ENCODE data around the gene PLCZ1. TPM values are rescaled to one million over a fixed set of nuclear protein-coding genes. Genes with fewer than 3 reads are reported as not detected.
"Not testable (repeated sequence)": the region's sequence is repeated elsewhere in the genome, so short reads cannot be mapped to it uniquely, and the experiment has no call there.

Gene PLCZ1
- total RNA-seq, 1 experiment from 2014 or later, result not detected

DNA sequence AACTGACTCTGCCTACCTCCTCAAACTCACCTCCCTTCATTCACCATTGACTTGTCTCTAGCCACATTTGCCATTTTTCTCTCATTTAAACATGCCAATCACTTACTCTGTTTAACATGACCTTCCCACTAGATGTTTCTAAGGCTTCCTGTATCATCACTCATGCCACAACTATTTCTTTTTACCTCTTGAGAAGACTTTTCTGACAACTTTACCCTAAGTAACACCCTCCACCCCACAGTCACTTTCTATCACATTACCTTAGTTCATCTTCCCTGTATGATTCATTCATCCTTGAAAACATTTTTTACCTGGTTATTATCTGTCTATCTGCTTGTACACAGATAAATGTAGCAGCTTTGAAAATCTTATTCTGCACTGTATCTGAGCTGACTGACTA lies 19.4 kb downstream of the PLCZ1 start:
- in situ Hi-C loops (cut with HindIII; ENCODE audit: low pct_unique_long_range_greater_than_20kb, low sequenced_read_pairs), result no loop called here
- DNase-seq (ENCODE audit: low read depth), result no peak

DNA sequence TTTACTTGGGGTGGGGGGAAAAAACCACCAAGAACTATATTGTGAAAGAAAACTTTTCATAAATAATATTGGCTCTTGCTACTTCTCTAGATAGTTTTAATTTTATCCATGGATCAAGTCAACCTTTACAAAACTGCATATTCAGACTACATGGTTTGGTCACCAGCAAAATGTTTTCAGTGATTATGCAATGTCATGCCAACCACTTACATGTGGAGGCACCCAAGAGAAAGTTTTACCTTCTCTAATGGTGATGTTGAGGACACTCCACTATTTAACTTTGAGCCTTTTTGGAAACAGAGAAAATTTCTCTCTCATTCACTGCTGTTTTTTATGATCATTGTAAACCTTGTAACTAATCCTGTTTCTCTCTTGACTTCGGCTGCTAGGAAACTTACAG lies 21.6 kb downstream of the PLCZ1 start:
- in situ Hi-C loops (cut with HindIII; ENCODE audit: low pct_unique_long_range_greater_than_20kb, low sequenced_read_pairs), result no loop called here
- DNase-seq (ENCODE audit: low read depth), result no peak

DNA sequence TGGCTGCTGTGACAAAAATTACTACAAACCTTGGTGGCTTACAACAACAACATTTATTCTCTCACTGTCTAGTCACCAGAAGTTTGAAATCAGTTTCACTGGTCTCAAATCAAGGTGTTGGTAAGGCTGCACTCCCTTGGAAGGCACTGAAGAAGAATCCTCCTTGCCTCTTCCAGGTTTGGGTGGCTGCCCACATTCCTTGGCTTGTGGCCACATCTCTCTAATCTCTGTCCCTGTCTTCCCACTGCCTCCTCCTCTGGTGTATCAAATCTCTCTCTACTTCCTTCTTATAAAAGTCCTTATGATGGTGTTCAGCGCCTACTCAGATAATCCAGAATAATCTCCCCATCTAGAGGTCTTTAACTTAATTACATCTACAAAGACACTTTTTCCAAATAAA lies 31.0 kb downstream of the PLCZ1 start:
- in situ Hi-C loops (cut with HindIII; ENCODE audit: low pct_unique_long_range_greater_than_20kb, low sequenced_read_pairs), result no loop called here
- DNase-seq (ENCODE audit: low read depth), result no peak

DNA sequence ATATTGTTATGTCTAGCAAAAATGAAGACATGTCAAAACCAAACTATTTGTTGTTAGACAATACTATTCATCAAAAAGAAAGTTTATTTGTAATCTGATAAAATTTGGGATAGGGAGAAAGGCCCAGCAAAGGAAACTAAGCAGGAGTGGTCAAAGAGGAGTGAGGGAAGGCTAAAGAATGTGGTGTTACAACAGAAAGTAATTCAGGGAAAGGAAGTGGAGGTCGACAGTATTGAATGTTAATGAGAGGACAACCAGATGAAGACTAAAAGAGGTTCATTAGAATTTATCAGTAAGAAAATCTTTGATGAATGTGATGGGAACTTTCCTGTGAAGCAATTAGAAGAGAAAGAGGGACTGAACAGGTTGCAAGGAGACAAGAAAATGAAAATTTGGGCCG lies 33.9 kb downstream of the PLCZ1 start:
- in situ Hi-C loops (cut with HindIII; ENCODE audit: low pct_unique_long_range_greater_than_20kb, low sequenced_read_pairs), result no loop called here
- no peak for DNase-seq (ENCODE audit: low read depth)

DNA sequence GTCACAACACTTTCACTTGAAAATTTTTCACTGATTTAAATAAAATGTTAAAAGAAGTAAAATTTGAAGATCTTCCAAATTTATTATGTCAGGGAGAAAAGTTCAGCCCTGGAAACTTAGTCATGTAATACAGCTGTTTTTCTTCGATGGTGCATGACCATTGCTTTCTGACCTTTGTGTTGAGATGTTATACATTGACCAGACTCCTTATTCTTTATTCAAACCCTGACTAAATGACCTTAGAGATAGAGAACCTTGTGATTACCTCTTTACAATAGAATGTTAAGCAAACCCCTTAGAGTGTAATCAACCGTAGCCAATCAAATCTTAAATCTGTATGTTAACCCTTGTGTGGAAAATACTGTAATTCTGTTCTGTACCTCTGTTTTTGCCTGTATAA lies 34.5 kb downstream of the PLCZ1 start:
- peak; percentile 82 for DNase-seq (ENCODE audit: low read depth)
- in situ Hi-C loops (cut with HindIII; ENCODE audit: low pct_unique_long_range_greater_than_20kb, low sequenced_read_pairs), result no loop called here

DNA sequence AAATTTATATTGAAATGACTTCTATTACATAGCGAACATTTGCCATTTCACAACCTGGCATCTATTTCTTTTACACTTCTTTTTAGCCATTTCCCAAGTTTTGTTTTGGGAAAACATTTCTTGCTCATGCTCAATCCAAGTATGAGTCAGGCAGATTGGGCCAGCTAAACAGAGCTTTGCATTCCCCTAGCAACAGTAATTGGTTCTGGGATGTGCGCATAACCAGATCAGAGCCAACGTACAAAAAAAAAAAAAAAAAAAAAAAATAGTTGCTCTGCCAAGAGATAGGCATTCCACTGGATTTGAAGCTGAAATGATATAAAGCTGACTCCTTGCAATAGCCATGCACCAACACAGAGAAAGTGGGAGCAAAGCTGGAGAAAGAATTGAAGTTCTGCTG lies 37.5 kb downstream of the PLCZ1 start:
- in situ Hi-C loops (cut with HindIII; ENCODE audit: low pct_unique_long_range_greater_than_20kb, low sequenced_read_pairs), result no loop called here
- DNase-seq (ENCODE audit: low read depth), result no peak

DNA sequence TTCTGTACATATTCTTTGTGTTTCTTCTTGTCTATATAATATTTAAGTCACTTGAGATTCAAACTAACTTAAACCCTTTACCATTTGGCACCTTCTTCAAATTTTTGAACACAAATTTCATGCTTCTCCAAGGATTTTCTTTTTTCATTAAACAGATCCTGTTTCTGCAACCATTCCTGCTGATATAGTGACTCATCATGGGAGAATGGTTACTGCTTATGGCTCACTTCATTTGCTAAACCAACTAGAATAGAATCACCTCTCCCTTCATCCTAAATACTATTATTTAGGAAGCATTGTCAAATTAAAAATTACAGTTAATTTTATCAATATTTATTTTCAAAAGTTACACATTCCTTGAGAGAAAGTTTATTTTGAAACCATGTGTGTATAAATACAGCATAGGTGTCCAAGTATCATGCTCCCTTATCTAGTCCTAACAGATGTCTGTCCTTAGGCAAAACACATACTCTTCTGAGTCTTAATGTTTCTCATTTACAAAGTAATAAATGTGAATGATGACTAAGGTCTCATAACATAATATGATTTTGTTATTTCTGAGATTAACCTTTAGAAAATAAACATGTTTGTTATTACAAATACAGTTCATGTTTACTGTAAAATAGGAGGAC lies 40.7 kb downstream of the PLCZ1 start:
- in situ Hi-C loops (cut with HindIII; ENCODE audit: low pct_unique_long_range_greater_than_20kb, low sequenced_read_pairs), result no loop called here
- peak; percentile 40 for DNase-seq (ENCODE audit: low read depth)

DNA sequence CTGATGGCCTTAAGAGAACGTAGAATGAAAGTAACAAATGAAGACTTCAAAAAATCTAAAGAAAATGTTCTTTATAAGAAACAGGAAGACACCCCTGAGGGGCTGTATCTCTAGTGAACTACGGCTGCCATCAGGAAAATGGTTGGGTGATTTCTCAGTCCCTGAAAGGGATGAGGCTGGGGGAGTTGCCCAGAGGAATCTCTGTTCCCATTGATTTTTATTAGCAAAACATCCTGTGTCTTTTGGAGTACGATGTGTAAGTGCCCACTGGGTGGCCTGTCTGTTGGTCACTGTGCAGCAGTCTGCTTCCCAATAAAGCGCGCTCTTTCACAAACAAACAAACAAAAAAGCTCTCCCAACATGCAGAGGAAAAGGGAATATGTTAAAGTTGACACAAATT lies 43.8 kb downstream of the PLCZ1 start:
- in situ Hi-C loops (cut with HindIII; ENCODE audit: low pct_unique_long_range_greater_than_20kb, low sequenced_read_pairs), result not testable (repeated sequence)

DNA sequence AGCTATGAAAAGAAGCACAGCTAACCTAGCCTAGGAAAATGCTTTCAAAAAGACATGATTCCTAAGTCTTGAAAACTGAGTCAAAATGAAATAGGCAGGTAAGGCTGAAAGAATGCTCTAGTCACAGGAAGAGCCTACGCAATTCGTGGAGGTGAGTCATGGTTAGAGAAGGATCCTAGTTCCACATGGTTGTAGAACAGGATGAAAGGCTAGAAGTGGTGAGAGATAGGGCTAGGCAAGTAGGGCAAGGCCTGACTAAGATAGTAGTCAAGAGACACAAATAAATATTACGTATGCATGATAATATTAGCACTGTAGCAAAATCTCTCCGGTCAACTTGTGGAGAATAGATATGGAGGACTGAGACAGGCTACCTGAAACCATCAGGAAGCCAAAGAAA lies 47.2 kb downstream of the PLCZ1 start:
- peak; percentile 40 for DNase-seq (ENCODE audit: low read depth)
- in situ Hi-C loops (cut with HindIII; ENCODE audit: low pct_unique_long_range_greater_than_20kb, low sequenced_read_pairs), result no loop called here

More for the DNA sequence above, 43.8 kb downstream of the PLCZ1 start:
- not testable (repeated sequence) for DNase-seq (ENCODE audit: low read depth)

DNA sequence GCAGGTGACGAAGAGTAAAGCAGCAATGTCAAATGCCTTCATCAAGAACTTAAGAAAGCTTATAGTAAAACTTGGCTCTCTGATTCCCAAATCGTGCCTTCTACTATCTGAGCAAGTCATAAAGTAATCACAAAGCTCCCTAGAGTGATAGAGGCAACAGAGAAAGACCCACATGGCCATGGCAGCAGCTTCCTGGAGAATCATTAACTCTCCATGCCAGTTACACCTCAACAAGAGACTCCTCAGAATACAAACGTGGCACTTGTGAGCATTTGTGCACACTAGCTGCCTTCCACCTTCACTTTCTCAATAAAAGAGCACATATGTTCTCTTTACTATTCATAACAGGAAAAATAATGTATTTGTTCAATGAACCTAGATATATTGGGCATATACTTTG lies 48.0 kb downstream of the PLCZ1 start:
- DNase-seq (ENCODE audit: low read depth), result no peak
- in situ Hi-C loops (cut with HindIII; ENCODE audit: low pct_unique_long_range_greater_than_20kb, low sequenced_read_pairs), result no loop called here

DNA sequence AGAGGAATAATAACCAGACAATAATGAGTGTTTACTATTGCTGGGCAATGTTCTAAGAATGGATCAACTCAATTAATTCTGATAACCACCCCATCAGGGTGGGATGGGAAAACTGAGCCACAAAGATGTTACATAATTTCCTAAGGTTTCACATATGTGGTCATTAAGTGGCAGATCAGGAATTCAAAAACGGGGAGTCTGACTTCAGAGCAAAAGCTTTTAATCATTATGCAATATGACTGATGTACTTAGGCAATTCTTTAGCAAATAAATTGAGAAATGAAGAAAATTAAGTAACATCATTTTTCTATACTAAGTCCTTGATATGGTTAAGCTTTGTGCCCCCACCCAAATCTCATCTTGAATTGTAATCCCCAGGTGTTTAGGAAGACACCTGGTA lies 53.4 kb downstream of the PLCZ1 start:
- in situ Hi-C loops (cut with HindIII; ENCODE audit: low pct_unique_long_range_greater_than_20kb, low sequenced_read_pairs), result no loop called here

DNA sequence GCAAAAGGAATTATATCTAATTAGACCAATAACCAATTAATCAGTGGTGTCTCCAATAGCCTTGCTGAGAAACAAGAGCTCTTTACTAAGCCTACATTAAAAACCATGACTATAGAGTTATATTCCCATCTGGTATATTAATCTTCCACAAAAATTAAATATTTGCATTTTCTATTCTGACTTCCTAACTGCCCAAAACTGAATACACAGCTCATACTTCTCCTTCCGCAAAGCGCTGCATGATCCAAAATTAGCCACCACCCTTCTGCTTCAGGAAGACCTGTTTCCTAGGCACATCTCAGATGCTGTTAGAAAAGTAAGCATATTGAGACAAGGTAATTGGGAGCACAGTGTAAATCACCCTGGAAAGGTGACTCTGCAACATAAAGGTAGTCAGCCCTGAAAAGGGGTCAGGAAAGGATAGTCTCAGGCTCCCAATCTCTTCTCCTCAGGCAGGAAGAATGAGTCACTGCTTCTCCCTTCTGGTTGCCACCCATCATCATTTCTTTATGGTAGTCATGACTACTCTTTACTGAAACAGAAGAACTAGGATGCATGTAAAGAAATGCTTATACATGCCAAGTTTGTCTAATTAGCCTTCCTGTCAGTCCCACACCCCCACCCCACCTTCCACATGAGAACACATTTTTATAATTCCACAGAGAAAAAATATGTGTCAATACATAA lies 54.3 kb downstream of the PLCZ1 start:
- peak; percentile 19 for DNase-seq (ENCODE audit: low read depth)
- in situ Hi-C loops (cut with HindIII; ENCODE audit: low pct_unique_long_range_greater_than_20kb, low sequenced_read_pairs), result no loop called here

More for the DNA sequence above, 53.4 kb downstream of the PLCZ1 start:
- DNase-seq (ENCODE audit: low read depth), result no peak

DNA sequence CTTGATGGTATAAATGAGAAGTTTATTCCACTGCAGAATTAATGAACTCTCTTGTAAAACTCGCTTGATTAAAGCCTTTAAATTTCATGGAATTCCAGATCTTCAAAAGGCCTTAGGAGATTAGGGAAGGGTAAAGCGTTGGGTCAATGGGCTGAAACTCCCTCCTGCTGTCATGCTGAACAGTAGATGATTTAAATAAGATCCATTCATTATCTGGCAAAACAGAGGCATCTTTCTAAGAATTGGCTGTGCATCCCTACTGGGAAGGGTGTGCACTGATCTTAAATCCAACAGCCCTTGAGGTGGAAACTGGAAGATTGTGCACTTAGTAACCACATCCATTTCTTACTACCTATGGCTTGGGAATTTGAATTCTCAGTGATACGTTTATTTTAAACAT lies 56.0 kb downstream of the PLCZ1 start:
- no peak for DNase-seq (ENCODE audit: low read depth)
- in situ Hi-C loops (cut with HindIII; ENCODE audit: low pct_unique_long_range_greater_than_20kb, low sequenced_read_pairs), result no loop called here

DNA sequence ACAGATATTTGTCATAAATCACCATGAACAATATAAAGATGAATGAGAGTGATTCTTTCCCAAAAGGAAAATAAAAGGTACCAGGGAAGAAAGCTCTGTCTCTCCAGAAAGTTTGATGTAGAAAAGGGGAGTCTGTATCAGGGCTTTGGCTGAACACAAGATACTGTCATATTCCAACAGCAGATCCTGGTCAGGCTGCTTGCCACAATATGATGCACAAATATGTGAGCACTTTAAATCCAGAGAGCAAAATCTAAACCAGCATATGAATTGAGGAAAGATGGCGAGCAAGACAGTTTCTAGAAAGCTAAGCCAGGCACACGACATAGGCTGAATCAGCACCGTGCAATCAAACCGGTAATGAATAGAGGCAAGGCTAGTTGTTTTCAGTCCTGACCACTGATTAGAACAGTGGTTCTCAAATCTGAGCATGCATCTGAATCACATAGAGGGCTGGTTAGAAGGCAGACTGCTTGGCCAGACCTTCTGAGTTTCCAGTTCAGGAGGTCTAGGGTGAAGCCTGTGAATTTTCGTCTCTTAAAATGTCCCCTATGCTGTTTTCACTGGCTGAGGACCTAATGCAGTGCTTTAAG lies 60.7 kb downstream of the PLCZ1 start:
- in situ Hi-C loops (cut with HindIII; ENCODE audit: low pct_unique_long_range_greater_than_20kb, low sequenced_read_pairs), result no loop called here

DNA sequence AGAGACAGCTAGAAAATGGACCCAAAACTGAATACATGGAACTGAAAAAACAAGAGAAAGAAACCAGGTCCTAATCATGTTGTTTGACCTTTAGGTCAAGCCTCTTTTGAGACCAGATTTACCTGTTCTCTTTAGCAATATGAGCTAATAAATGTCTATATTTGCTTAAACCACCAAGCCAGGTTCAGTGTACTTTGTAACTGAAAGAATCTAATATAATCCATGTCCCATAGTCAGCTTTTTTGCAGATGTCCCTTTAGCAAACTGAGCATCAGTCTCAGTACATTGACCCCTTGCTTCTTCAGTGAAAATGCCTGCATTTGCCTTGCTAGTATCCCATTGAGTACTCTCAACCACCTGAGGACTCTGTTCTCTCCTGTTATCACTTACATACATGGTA lies 61.7 kb downstream of the PLCZ1 start:
- no peak for DNase-seq (ENCODE audit: low read depth)
- in situ Hi-C loops (cut with HindIII; ENCODE audit: low pct_unique_long_range_greater_than_20kb, low sequenced_read_pairs), result no loop called here

More for the DNA sequence above, 60.7 kb downstream of the PLCZ1 start:
- no peak for DNase-seq (ENCODE audit: low read depth)

DNA sequence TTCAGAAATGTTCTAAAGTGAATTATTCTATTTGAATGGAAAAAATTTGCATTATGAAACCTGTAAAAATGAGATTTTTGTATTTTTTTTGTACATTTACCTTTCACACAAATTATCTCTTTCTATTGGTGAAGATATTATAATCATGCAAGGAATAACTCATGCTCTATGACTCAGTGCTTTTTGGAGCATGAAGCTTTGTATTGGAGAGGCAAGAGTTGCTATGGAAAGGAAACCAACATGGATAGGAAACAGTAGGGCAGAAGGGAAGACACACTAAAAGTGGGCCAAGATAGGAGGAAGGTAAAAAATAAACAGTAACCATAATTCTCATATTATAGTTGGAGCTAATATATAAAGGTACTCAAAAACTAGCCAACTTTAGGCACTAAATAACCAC lies 79.0 kb downstream of the PLCZ1 start:
- DNase-seq (ENCODE audit: low read depth), result peak; percentile 40
- in situ Hi-C loops (cut with HindIII; ENCODE audit: low pct_unique_long_range_greater_than_20kb, low sequenced_read_pairs), result no loop called here

DNA sequence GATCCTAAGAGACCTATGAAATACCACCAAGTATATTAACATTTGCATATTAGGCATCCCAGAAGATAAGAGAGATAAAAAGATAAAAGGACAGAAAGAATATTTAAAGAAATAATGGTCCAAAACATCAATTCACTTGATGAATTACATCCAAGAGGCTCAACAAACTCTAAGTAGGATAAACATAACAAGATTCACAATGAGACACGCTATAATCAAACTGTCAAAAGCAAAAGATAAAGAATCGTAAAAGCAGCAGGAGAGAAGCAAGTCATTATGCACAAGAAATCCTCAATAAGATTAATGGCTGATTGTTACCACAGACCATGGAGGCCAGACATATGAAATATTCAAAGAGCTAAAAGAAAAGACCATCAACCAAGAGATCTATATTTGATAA lies 79.6 kb downstream of the PLCZ1 start:
- in situ Hi-C loops (cut with HindIII; ENCODE audit: low pct_unique_long_range_greater_than_20kb, low sequenced_read_pairs), result no loop called here
- DNase-seq (ENCODE audit: low read depth), result no peak

DNA sequence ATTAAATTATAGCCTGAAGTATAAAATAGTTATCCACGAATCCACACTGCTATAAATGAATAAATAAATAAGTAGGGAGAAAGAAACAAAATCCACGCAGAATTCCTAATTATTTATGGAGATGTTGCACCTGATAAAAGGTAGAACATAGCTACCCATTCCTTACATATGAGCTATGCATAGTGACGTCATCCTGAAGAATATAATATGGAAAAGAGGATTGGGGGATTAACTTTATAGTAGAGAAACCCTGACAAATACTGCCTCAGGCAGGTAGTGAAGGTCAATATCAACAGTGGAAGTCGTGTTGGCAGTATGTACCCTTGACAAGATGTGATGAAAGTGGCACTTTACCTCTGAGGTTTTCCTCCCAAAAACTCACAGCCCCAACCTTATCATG lies 82.5 kb downstream of the PLCZ1 start:
- in situ Hi-C loops (cut with HindIII; ENCODE audit: low pct_unique_long_range_greater_than_20kb, low sequenced_read_pairs), result no loop called here
- no peak for DNase-seq (ENCODE audit: low read depth)

DNA sequence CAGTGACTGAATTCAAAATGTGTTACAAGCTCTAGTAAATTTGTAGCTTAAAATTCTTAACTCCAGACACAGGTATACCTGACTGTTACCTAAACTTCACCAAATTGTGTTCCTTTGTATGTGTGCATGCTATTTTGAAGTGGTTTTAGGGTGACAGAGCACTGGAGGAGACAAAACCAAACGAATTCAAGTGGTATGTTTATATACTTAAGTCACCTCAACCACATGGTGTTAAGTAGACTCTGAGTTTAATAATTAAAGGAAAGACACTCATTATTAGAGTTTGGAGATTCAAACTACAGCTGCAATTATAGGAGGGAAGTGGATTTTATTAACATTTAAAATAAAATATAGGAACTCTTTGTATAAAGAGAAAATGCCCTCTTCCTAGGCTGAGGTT lies 84.3 kb downstream of the PLCZ1 start:
- DNase-seq (ENCODE audit: low read depth), result no peak
- in situ Hi-C loops (cut with HindIII; ENCODE audit: low pct_unique_long_range_greater_than_20kb, low sequenced_read_pairs), result no loop called here

DNA sequence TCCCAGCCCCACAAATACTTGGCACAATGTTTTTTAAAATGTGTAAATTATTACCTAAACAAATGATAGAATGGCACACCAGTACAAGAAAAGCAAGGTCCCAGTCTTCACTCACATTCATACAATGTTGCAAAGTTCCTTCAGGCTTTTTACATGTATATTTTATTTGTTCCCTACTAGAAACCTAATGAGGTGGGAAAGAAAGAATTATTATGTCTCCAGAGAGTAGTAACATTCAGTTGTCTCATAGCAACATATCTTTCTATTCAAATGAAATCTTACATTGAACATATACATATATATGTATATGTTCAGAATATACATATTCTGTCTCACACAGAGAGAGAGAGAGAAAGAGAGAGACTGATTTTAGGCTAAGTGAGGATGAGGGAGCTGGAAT lies 85.2 kb downstream of the PLCZ1 start:
- DNase-seq (ENCODE audit: low read depth), result no peak
- in situ Hi-C loops (cut with HindIII; ENCODE audit: low pct_unique_long_range_greater_than_20kb, low sequenced_read_pairs), result no loop called here
